Measurements from ENCODE around the gene MYD88. TPM values are rescaled to one million over a fixed set of nuclear protein-coding genes. Genes with fewer than 3 reads are reported as not detected.

Gene MYD88
- total RNA-seq, 1 donor from 2014 or later = 39.5 TPM

- no peaks in the 10 kb centered on the region for H3K4me1 Mint-ChIP-seq
- no peak overlapping the region for H3K27ac Mint-ChIP-seq (ENCODE audit: unreplicated experiment)
- H3K4me3 Mint-ChIP-seq = no peak overlapping the region
- H3K36me3 Mint-ChIP-seq (ENCODE audit: low read depth) = peaks cover 6% of the 10 kb centered on the region
- no peak for TF ChIP-seq CTCF (conservative IDR thresholded peaks at IDR 0.05)
- no peaks in the 10 kb centered on the region for H3K27me3 Mint-ChIP-seq (ENCODE audit: low read depth)
- no peak for DNase-seq (ENCODE audit: low read depth, low spot score)
- no peaks in the 10 kb centered on the region for H3K9me3 Mint-ChIP-seq
These were observed 19.8 kb upstream of the MYD88 start for GRCh38 chr3:38118421-38119247.

- no peak for TF ChIP-seq CTCF (conservative IDR thresholded peaks at IDR 0.05)
- H3K27me3 Mint-ChIP-seq (ENCODE audit: low read depth) = no peaks in the 10 kb centered on the region
- no peak for DNase-seq (ENCODE audit: low read depth, low spot score)
- no peaks in the 10 kb centered on the region for H3K9me3 Mint-ChIP-seq
- H3K36me3 Mint-ChIP-seq (ENCODE audit: low read depth) = peaks cover 6% of the 10 kb centered on the region
- H3K4me3 Mint-ChIP-seq = no peak overlapping the region
- no peak overlapping the region for H3K27ac Mint-ChIP-seq (ENCODE audit: unreplicated experiment)
- no peaks in the 10 kb centered on the region for H3K4me1 Mint-ChIP-seq
These were observed 19.3 kb upstream of the MYD88 start for GRCh38 chr3:38119248-38119544.

GRCh38 chr3:38119821-38120692 lies 18.4 kb upstream of the MYD88 start:
- Mint-ChIP-seq H3K4me1 (no peaks in the 10 kb centered on the region), H3K4me3 (no peak overlapping the region), H3K36me3 (ENCODE audit: low read depth) (peaks cover 10% of the 10 kb centered on the region), H3K27me3 (ENCODE audit: low read depth) (no peaks in the 10 kb centered on the region), H3K9me3 (no peaks in the 10 kb centered on the region), H3K27ac (ENCODE audit: unreplicated experiment) (no peak overlapping the region)
- no peak for TF ChIP-seq CTCF (conservative IDR thresholded peaks at IDR 0.05)
- DNase-seq (ENCODE audit: low read depth, low spot score) = no peak

- no peaks in the 10 kb centered on the region for H3K9me3 Mint-ChIP-seq
- no peak for DNase-seq (ENCODE audit: low read depth, low spot score)
- peaks cover 16% of the 10 kb centered on the region for H3K36me3 Mint-ChIP-seq (ENCODE audit: low read depth)
- no peak for TF ChIP-seq CTCF (conservative IDR thresholded peaks at IDR 0.05)
- no peak overlapping the region for H3K27ac Mint-ChIP-seq (ENCODE audit: unreplicated experiment)
- H3K27me3 Mint-ChIP-seq (ENCODE audit: low read depth) = no peaks in the 10 kb centered on the region
- no peak overlapping the region for H3K4me3 Mint-ChIP-seq
- no peaks in the 10 kb centered on the region for H3K4me1 Mint-ChIP-seq
These were observed 17.6 kb upstream of the MYD88 start for GRCh38 chr3:38120693-38121450.

- DNase-seq (ENCODE audit: low read depth, low spot score) = no peak
- no peak overlapping the region for H3K27ac Mint-ChIP-seq (ENCODE audit: unreplicated experiment)
These were observed 17.0 kb upstream of the MYD88 start for GRCh38 chr3:38121451-38121831.

More at GRCh38 chr3:38121451-38121831, 17.0 kb upstream of the MYD88 start:
- no peak for TF ChIP-seq CTCF (conservative IDR thresholded peaks at IDR 0.05)
- H3K9me3 Mint-ChIP-seq = no peaks in the 10 kb centered on the region
- no peaks in the 10 kb centered on the region for H3K27me3 Mint-ChIP-seq (ENCODE audit: low read depth)
- no peaks in the 10 kb centered on the region for H3K4me1 Mint-ChIP-seq
- H3K4me3 Mint-ChIP-seq = no peak overlapping the region
- H3K36me3 Mint-ChIP-seq (ENCODE audit: low read depth) = peaks cover 16% of the 10 kb centered on the region
